Activated naive CD4-positive, alpha-beta T cell treated with anti-CD3 and anti-CD28 coated beads, Interleukin-2, amount 10 ng/mL, durations not matched to agents 7 days and 5 days (primary cell): ENCODE measurements around the gene DDX31.

Source experiments
- CTCF ChIA-PET: fragments of 350-600 bp; sonication (Branson Sonifier 250); formaldehyde crosslinking; loops from one replicate; lab custom pipeline; 2021; ENCODE audit warnings: antibody characterized with exemption; lab: Charles Lee
- DNase-seq: peaks from one replicate; pipeline ENCODE4 v3.0.0-alpha.2; 2020
- H3K27ac Mint-ChIP-seq: one replicate; pipeline ENCODE4 v1.8.0; 2021; ENCODE audit warnings: mild to moderate bottlenecking, moderate library complexity, mixed read lengths
- H3K27me3 Mint-ChIP-seq: one replicate; pipeline ENCODE4 v1.8.0; 2021; ENCODE audit warnings: mild to moderate bottlenecking, mixed read lengths
- H3K36me3 Mint-ChIP-seq: one replicate; pipeline ENCODE4 v1.8.0; 2021; ENCODE audit warnings: mixed read lengths
- H3K4me1 Mint-ChIP-seq: one replicate; pipeline ENCODE4 v1.8.0; 2021; ENCODE audit warnings: mixed read lengths
- H3K4me3 Mint-ChIP-seq: one replicate; pipeline ENCODE4 v1.8.0; 2021; ENCODE audit warnings: mild to moderate bottlenecking, moderate library complexity, mixed read lengths
- H3K9me3 Mint-ChIP-seq: one replicate; pipeline ENCODE4 v1.8.0; 2021; ENCODE audit warnings: mixed read lengths

Gene DDX31

DNA sequence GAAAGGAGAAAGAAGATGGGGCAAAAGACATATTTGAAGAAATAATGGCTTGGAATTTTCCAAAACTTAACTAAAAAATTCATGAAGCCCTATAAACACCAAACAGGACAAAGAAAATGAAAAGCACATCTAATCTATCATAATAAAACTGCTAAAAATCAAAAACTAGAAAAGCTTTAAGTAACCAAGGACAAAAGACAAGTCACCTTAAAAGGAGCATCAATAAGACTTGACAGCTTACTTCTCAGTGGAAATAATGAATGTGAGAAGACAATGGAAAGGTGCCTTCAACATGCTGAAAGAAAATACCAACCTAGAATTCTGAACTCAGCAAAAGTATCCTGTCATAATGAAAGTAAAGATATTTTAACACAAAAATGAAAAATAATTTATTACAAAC lies 27.4 kb upstream of the DDX31 start:
- no peak overlapping the region for H3K27ac Mint-ChIP-seq

DNA sequence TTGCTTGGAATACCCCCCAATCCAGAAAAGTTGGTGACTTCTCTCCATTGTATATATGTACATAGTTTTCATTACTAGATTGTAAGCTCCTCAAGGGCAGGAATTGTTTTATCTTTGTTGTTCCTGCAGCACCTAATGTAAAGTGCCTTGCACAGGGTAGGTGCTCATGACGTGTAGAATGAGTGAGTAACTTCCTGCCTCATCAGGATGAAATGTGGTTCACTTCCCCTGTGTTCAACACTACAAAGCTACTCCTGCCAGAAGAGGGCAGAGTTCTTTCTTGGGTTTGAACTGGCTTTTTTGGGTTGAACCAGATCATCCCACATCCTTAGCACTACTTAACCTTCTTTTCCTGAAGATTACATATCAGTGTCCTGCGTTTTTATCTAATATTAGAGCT lies 24.4 kb upstream of the DDX31 start:
- DNase-seq: peak; percentile 24
- Mint-ChIP-seq H3K36me3 (peaks cover 49% of the 10 kb centered on the region), H3K27me3 (no peaks in the 10 kb centered on the region), H3K27ac (no peak overlapping the region), H3K9me3 (peaks cover 36% of the 10 kb centered on the region), H3K4me1 (peaks cover 4% of the 10 kb centered on the region), H3K4me3 (no peak overlapping the region)
- CTCF ChIA-PET: interaction anchor here (0.8 to 1.0 kb wide), 3 partner anchors 10 to 77 kb away, joined by 3 to 4 read pairs (median 3); partner anchors contain the start of genes DDX31 and GTF3C4

More for the DNA sequence above, 27.4 kb upstream of the DDX31 start:
- Mint-ChIP-seq H3K27me3 (no peaks in the 10 kb centered on the region), H3K36me3 (peaks cover 27% of the 10 kb centered on the region), H3K9me3 (peaks cover 36% of the 10 kb centered on the region), H3K4me3 (no peak overlapping the region), H3K4me1 (peaks cover 4% of the 10 kb centered on the region)
- CTCF ChIA-PET: no interaction called here
- no peak for DNase-seq

DNA sequence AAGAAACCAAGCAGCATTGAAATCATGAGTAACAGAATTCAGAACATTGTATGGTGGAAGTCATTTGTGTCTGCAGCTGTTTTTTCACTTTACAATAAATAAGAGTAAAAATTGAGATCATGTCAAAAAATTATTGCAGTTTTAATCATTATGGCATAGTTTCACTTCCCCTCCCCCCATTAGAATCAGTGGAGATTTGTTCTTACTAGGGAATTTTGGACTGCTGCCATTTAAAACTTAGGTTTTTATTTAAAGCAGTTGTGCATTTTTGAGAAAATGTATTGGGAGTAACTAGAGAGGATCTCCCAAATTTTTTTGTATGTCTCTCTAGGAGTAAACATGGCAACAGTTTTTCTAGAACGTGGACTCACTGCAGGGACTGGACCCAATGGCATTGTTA lies 20.9 kb upstream of the DDX31 start:
- Mint-ChIP-seq H3K27ac (no peak overlapping the region), H3K4me1 (peaks cover 4% of the 10 kb centered on the region), H3K36me3 (peaks cover 52% of the 10 kb centered on the region), H3K9me3 (peaks cover 12% of the 10 kb centered on the region), H3K4me3 (no peak overlapping the region), H3K27me3 (no peaks in the 10 kb centered on the region)
- no peak for DNase-seq
- CTCF ChIA-PET: no interaction called here

DNA sequence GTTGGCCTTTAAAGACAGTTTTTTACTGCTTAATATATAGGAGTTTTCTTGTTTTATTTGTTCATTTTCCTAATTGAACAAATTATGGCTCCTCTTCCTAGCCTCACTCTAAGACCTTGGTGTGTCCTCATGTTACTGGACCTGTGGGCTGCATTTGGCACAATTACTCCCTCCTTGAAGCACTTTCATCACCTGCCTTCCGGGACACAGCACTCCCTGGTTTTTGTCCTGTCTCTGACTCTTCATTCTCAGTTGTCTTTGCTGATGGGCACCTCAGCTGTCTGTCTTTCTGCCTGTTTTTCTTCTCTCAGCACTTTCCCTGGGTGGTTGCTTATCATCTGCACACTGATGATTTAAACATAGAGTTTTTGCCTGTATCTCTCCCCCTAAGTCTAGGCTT lies 14.1 kb upstream of the DDX31 start:
- H3K4me3 Mint-ChIP-seq: no peak overlapping the region
- H3K27me3 Mint-ChIP-seq: no peaks in the 10 kb centered on the region
- H3K9me3 Mint-ChIP-seq: no peaks in the 10 kb centered on the region
- DNase-seq: no peak
- CTCF ChIA-PET: no interaction called here
- H3K27ac Mint-ChIP-seq: no peak overlapping the region
- H3K36me3 Mint-ChIP-seq: peaks cover 50% of the 10 kb centered on the region
- peaks cover 26% of the 10 kb centered on the region for H3K4me1 Mint-ChIP-seq

DNA sequence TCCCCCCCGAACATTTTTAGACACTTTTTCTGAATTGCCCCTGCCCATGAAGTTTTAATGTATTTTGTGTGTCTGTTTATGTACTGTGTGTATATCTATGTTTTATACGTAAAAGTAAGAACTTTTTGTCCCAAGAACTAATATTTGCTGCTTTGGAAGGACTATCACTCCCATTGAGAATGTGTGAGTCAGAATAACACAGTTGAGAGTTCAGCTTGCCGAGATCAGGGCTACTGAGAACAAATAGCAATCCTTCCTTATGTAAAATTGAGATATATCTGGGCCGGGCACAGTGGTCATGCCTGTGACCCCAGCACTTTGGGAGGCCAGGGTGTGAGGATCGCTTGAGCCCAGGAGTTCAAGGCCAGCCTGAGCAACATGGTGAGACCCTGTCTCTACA lies 11.8 kb upstream of the DDX31 start:
- DNase-seq: no peak
- Mint-ChIP-seq H3K4me1 (peaks cover 32% of the 10 kb centered on the region), H3K27ac (no peak overlapping the region), H3K9me3 (no peaks in the 10 kb centered on the region), H3K27me3 (no peaks in the 10 kb centered on the region), H3K36me3 (peaks cover 47% of the 10 kb centered on the region), H3K4me3 (no peak overlapping the region)
- CTCF ChIA-PET: no interaction called here

DNA sequence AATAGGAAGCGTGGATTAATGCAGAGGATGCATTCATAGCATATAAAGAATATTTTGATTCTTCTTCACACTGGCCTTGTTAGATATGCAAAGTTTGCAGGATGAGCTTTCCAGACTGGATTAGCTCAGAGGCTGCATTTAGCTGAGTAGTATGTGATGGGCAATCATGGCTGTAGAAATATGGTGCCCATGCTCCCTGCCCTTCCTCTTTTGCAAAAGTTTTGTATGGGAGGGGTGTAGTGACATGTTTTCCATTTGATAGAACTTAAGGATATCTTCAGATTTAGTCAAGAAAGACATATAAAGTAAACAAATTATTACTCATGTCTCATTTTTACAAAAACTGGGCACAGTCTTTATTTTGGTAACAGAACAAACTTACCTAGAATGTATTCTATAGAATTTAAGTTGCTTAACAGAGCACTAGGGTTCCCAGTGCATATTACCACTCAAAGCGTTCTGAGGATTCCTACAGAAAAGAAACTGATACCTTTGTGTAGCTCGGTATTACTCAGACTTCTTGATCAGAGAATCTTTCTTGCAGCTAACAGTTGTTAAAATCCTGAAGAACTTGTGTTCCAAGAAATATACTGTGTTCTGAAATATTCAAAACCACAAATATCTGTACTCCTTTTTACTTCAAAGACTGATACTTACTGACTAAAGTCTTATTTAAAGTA lies 10.3 kb upstream of the DDX31 start:
- DNase-seq: no peak
- peak overlapping the region; percentile 37 for H3K27ac Mint-ChIP-seq
- CTCF ChIA-PET: interaction anchor here (1.0 to 1.7 kb wide), 4 partner anchors 8 to 268 kb away, joined by 3 to 6 read pairs (median 3); partner anchors contain the start of genes DDX31 and GTF3C4
- no peaks in the 10 kb centered on the region for H3K27me3 Mint-ChIP-seq
- H3K4me1 Mint-ChIP-seq: peaks cover 33% of the 10 kb centered on the region
- peaks cover 37% of the 10 kb centered on the region for H3K36me3 Mint-ChIP-seq
- no peaks in the 10 kb centered on the region for H3K9me3 Mint-ChIP-seq
- no peak overlapping the region for H3K4me3 Mint-ChIP-seq

DNA sequence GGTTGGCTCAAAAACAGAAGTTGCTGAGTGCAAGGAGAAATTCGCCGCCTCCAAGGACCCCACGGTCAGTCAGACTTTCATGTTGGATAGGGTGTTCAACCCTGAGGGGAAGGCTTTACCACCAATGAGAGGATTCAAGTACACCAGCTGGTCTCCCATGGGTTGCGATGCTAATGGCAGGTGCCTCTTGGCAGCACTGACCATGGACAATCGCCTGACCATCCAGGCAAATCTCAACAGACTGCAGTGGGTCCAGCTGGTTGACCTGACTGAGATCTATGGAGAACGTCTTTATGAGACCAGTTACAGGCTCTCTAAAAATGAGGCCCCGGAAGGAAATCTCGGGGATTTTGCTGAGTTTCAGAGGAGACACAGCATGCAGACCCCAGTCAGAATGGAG lies 8.2 kb upstream of the DDX31 start:
- CTCF ChIA-PET: no interaction called here
- Mint-ChIP-seq H3K4me3 (no peak overlapping the region), H3K9me3 (no peaks in the 10 kb centered on the region), H3K36me3 (peaks cover 29% of the 10 kb centered on the region), H3K27ac (no peak overlapping the region), H3K4me1 (peaks cover 47% of the 10 kb centered on the region), H3K27me3 (no peaks in the 10 kb centered on the region)
- no peak for DNase-seq

DNA sequence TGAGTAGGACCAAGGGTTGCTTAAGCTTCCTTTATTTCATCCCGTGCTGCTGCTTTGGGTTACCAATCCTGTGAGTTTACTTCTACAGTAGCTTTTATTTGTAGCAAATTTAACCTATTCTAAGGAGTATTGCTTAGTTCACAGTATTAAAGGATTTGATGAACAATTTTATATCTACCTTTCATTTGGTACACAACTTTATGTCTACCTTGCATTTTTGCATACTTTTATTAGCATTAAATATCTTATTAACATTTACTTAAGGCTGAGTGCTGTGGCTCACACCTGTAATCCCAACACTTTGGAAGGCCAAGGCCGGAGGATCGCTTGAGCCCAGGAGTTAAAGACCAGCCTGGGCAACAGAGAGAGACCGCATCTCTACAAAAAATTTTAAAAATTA lies 4.7 kb upstream of the DDX31 start:
- no peak overlapping the region for H3K4me3 Mint-ChIP-seq
- H3K9me3 Mint-ChIP-seq: no peaks in the 10 kb centered on the region
- H3K36me3 Mint-ChIP-seq: peaks cover 23% of the 10 kb centered on the region
- peaks cover 47% of the 10 kb centered on the region for H3K4me1 Mint-ChIP-seq
- no peak for DNase-seq
- CTCF ChIA-PET: interaction anchor here (0.6 kb wide), 1 partner anchor 24 kb away, joined by 3 read pairs; no protein-coding TSS in a partner anchor
- H3K27me3 Mint-ChIP-seq: peaks cover 4% of the 10 kb centered on the region
- no peak overlapping the region for H3K27ac Mint-ChIP-seq

DNA sequence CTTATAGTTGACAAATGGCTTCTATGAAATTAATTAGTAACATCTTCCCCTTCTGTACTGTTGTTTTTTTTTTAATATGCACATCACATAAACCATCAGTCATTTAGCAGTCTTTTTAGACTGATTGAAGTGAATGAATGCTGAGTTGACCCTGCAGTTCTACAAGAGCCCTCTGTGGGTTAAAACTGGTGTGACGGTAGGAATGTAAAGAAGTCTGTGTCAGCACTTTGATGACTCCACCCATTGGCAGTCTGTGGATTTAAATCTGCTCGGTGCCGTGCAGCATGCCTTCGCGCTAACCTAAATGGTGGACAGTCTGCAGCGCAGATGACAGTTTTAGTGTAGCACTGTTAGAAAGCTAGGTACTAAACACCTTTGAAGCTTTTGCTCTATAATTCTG lies 3.6 kb upstream of the DDX31 start:
- peaks cover 4% of the 10 kb centered on the region for H3K27me3 Mint-ChIP-seq
- no peaks in the 10 kb centered on the region for H3K9me3 Mint-ChIP-seq
- CTCF ChIA-PET: no interaction called here
- no peak overlapping the region for H3K4me3 Mint-ChIP-seq
- peak; percentile 21 for DNase-seq
- H3K36me3 Mint-ChIP-seq: peaks cover 13% of the 10 kb centered on the region
- H3K4me1 Mint-ChIP-seq: peaks cover 43% of the 10 kb centered on the region
- H3K27ac Mint-ChIP-seq: no peak overlapping the region

DNA sequence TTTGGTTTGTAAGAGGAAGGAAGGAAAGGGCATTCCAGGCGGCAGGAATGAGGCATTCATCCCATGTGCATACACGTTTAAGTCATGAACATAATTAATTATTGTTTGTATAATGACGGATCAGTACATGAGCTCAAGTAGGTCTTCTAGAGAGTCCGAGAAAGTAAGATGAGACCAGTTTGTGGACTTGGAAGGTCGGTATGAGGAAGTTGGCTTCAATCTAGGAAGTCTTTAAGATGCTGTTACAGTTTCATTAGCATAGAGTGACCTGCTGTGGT lies 2.6 kb upstream of the DDX31 start:
- Mint-ChIP-seq H3K9me3 (no peaks in the 10 kb centered on the region), H3K27me3 (peaks cover 4% of the 10 kb centered on the region), H3K4me1 (peaks cover 51% of the 10 kb centered on the region), H3K27ac (no peak overlapping the region), H3K4me3 (peak overlapping the region; percentile 6), H3K36me3 (peaks cover 13% of the 10 kb centered on the region)
- CTCF ChIA-PET: interaction anchor here (0.9 to 1.5 kb wide), 2 partner anchors 8 to 16 kb away, joined by 3 read pairs; no protein-coding TSS in a partner anchor
- DNase-seq: no peak

DNA sequence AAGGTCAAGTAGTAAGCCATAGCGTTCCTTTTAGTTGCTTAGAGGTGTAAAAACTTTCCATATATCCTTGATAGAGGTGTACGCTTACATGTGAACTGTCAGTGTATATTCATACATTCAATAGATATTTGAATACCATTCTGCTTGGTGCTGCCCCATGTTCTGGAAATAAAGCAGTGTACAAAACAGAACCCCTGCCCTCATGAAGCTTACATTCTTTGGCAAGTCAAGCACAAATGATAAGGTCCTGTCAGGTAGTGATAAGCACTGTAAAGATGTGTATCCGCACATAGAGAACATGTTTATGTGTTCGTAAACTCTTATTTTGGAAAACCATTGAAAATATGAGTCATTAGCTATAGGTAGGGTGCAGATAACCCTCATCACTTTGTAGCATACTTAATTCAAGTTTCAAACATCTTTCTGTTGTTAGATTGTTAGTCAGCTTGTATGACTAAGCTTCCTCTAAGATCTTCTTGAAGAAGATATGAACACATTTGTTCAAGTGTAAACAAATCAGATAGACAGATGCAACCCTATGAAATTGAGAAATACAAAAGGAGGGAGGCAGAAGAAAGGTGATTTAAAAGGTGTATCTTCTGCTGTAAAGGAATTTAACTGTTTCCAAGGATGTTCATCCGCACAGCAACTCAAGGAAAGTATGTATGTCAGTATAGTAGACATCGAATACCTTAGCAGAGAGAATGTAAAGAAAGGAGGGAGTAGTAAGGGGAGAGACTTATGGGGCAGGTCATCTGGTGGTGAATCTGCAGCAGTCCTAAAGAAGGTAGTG lies 2.0 kb upstream of the DDX31 start:
- Mint-ChIP-seq H3K9me3 (no peaks in the 10 kb centered on the region), H3K4me1 (peaks cover 54% of the 10 kb centered on the region), H3K27me3 (peaks cover 4% of the 10 kb centered on the region), H3K4me3 (peak overlapping the region; percentile 87), H3K36me3 (peaks cover 11% of the 10 kb centered on the region), H3K27ac (peak overlapping the region; percentile 91)
- CTCF ChIA-PET: interaction anchor here (0.9 to 1.5 kb wide), 2 partner anchors 8 to 17 kb away, joined by 3 read pairs; no protein-coding TSS in a partner anchor
- DNase-seq: no peak

DNA sequence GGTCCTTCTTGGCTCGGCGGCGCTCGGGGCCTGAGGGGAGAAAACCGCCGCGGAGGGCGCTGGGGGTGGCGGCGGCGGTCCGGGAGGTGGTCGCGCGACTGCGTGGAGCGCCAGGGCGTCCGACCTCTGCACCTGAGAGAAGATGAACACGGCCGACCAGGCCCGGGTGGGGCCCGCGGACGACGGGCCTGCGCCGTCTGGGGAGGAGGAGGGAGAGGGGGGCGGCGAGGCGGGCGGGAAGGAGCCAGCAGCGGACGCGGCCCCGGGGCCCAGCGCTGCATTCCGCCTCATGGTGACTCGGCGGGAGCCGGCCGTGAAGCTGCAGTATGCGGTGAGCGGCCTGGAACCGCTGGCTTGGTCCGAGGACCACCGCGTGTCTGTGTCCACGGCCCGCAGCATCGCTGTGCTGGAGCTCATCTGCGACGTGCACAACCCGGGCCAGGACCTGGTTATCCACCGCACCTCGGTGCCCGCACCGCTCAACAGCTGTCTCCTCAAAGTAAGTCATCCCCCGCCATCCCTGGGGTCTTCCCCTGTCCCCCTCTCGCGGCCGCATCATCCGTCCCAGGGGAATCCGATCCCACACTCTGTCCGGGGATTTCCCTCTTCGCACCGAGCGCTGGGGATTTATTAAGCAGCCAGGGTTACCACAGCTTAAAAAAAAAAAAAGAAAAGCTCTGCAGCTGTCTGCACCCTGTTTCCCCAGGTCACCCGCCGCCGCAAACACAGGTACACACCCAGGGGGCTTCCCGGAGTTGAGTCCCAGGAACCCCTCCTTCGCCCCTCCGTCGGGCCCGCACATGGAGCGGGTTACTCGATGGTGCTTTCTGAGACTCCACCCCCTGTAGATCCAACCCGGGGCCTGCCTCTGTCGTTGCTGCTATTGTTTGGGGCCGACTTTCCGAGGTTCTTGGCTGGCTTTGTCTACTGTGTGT lies 941 bp upstream of the DDX31 start, which contains the start of gene GTF3C4:
TSS of gene GTF3C4 (plus strand) at position 8 of the 935 bp plus-strand sequence. CDS start at position 143, 135 bp downstream.
- H3K9me3 Mint-ChIP-seq: no peaks in the 10 kb centered on the region
- peaks cover 54% of the 10 kb centered on the region for H3K4me1 Mint-ChIP-seq
- CTCF ChIA-PET: interaction anchor here (0.7 to 1.8 kb wide), 5 partner anchors 9 to 231 kb away, joined by 3 to 6 read pairs (median 3); no protein-coding TSS in a partner anchor
- peak within 1 kb of the TSS; percentile 91 for H3K27ac Mint-ChIP-seq
- peak within 1 kb of the TSS; percentile 87 for H3K4me3 Mint-ChIP-seq
- H3K27me3 Mint-ChIP-seq: peaks cover 4% of the 10 kb centered on the region
- peaks cover 11% of the 10 kb centered on the region for H3K36me3 Mint-ChIP-seq
- DNase-seq: peak; percentile 88

DNA sequence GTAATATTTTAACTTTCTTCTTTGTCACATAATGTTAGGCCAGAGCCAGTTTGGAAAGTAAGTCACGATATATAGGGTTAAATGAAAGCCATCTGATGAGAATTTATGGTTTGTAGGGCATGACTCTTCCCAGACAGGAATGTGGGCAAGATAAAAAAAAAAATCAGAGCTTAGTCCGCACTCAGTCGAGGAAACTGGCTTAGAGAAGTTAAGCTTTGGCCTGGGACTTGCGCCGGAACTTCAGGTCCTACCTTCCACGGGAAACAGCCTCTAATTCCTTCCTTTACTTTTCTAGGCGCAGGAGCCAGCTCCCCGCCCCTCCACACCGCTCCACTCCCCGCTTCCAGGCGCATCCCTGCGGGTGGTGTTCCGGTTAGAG lies 475 bp downstream of the DDX31 start:
- peaks cover 11% of the 10 kb centered on the region for H3K36me3 Mint-ChIP-seq
- H3K27me3 Mint-ChIP-seq: peaks cover 4% of the 10 kb centered on the region
- H3K4me3 Mint-ChIP-seq: peak overlapping the region; percentile 87
- CTCF ChIA-PET: interaction anchor here (1.4 to 1.8 kb wide), 2 partner anchors 8 to 10 kb away, joined by 3 to 6 read pairs; no protein-coding TSS in a partner anchor
- peak overlapping the region; percentile 91 for H3K27ac Mint-ChIP-seq
- DNase-seq: no peak
- peaks cover 51% of the 10 kb centered on the region for H3K4me1 Mint-ChIP-seq
- H3K9me3 Mint-ChIP-seq: no peaks in the 10 kb centered on the region
